HepG2 (cell line): ENCODE data around the gene MAPK9. TPM values are rescaled to one million over a fixed set of nuclear protein-coding genes. Genes with fewer than 3 reads are reported as not detected.

Experiments used
- MTA3 ChIP-seq: sonication (generic); formaldehyde crosslinking; IDR thresholded peaks from 2 replicates; pipeline ENCODE4 v1.4.0; 2020; ENCODE audit warnings: missing genetic modification reagents
- TGIF2 ChIP-seq: IDR thresholded peaks from 2 replicates; pipeline ENCODE4 v1.6.1; 2016; ENCODE audit warnings: control low read depth, missing compliant biosample characterization
- ZNF761 ChIP-seq: sonication (generic); formaldehyde crosslinking; conservative IDR thresholded peaks from 2 replicates; pipeline ENCODE4 v1.4.0; 2020; ENCODE audit warnings: mild to moderate bottlenecking, missing genetic modification reagents
- polyA plus RNA-seq, 8 experiments: library from polyadenylated mRNA; depleted of rRNA in 3 of 8; stranded (reverse) in 7 of 8; unstranded in 1 of 8; fragments of >200 nt; fragmentation: Illumina TruSeq in 4 of 8; extraction: Trizol in 4 of 8; gene quantifications; 2 replicates each; pipeline versions ENCODE4 v1.2.1 to v1.2.3, GENCODE V29; 2011 to 2016; ENCODE audit warnings: low read depth in 4 of 8, missing spikeins in 1 of 8, mixed read lengths in 1 of 8; ENCODE audit not compliant: insufficient read depth in 1 of 8
- total RNA-seq, 5 experiments: library from RNA; depleted of rRNA; stranded (reverse); fragments of >200 nt; fragmentation: Illumina TruSeq; extraction: Trizol; gene quantifications; 2 replicates each; pipeline ENCODE4 v1.2.3, GENCODE V29; 2016; ENCODE audit warnings: low read depth in 1 of 5
- TF ChIP-seq, protein P1 (sequence below): sonication (generic); formaldehyde crosslinking; IDR thresholded peaks from one replicate; pipeline ENCODE4 v1.5.1; 2020; ENCODE audit warnings: mild to moderate bottlenecking, missing genetic modification reagents; ENCODE audit errors: not compliant biosample characterization

MAPK9 gene
- total and polyA plus RNA-seq, 2 of the 13 experiments (the other 11 are each of a cell fraction or from before 2014, with no cell fraction given): 30.1 to 56.1 TPM

DNA sequence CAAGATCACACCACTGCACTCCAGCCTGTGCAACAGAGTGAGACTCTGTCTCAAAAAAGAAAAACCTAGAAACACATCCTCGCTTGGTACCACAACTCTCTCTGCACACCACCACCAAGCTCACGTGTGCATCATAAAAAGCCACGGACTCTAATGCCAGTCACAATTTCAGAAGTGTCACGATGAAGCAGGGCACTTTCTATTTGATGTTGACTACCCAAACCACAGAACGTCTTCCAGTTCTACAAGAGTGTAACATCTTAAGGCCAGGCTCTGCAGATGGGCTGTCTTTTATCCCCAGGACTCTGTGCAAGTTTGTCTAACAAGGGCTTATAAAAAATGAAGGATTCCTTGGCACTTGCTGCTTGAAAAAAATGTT, 38.4 kb upstream of the MAPK9 start (continued):
- TF ChIP-seq TGIF2 (CRISPR knock-in tag) (no peak), MTA3 (CRISPR knock-in tag) (no peak), ZNF761 (no peak)
- TF ChIP-seq, protein P1, sequence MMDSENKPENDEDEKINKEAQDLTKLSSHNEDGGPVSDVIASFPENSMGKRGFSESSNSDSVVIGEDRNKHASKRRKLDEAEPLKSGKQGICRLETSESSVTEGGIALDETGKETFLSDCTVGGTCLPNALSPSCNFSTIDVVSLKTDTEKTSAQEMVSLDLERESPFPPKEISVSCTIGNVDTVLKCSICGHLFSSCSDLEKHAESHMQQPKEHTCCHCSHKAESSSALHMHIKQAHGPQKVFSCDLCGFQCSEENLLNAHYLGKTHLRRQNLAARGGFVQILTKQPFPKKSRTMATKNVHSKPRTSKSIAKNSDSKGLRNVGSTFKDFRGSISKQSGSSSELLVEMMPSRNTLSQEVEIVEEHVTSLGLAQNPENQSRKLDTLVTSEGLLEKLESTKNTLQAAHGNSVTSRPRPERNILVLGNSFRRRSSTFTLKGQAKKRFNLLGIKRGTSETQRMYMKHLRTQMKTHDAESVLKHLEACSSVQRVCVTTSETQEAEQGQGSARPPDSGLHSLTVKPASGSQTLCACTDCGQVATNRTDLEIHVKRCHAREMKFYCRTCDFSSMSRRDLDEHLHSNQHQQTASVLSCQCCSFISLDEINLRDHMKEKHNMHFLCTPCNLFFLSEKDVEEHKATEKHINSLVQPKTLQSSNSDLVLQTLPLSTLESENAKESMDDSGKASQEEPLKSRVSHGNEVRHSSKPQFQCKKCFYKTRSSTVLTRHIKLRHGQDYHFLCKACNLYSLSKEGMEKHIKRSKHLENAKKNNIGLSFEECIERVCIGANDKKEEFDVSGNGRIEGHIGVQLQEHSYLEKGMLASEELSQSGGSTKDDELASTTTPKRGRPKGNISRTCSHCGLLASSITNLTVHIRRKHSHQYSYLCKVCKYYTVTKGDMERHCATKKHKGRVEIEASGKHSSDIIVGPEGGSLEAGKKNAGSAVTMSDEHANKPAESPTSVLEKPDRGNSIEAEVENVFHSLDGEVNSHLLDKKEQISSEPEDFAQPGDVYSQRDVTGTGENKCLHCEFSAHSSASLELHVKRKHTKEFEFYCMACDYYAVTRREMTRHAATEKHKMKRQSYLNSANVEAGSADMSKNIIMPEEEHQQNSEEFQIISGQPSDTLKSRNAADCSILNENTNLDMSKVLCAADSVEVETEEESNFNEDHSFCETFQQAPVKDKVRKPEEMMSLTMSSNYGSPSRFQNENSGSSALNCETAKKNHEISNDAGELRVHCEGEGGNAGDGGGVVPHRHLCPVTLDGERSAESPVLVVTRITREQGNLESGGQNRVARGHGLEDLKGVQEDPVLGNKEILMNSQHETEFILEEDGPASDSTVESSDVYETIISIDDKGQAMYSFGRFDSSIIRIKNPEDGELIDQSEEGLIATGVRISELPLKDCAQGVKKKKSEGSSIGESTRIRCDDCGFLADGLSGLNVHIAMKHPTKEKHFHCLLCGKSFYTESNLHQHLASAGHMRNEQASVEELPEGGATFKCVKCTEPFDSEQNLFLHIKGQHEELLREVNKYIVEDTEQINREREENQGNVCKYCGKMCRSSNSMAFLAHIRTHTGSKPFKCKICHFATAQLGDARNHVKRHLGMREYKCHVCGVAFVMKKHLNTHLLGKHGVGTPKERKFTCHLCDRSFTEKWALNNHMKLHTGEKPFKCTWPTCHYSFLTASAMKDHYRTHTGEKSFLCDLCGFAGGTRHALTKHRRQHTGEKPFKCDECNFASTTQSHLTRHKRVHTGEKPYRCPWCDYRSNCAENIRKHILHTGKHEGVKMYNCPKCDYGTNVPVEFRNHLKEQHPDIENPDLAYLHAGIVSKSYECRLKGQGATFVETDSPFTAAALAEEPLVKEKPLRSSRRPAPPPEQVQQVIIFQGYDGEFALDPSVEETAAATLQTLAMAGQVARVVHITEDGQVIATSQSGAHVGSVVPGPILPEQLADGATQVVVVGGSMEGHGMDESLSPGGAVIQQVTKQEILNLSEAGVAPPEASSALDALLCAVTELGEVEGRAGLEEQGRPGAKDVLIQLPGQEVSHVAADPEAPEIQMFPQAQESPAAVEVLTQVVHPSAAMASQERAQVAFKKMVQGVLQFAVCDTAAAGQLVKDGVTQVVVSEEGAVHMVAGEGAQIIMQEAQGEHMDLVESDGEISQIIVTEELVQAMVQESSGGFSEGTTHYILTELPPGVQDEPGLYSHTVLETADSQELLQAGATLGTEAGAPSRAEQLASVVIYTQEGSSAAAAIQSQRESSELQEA: no peak
